NT2/D1 (cell line): ENCODE results near the gene TNFRSF13B.

ENCODE experiments used
- SUZ12 ChIP-seq: IDR thresholded peaks from 2 replicates; pipeline ENCODE4 v1.6.1; 2011; ENCODE audit not compliant: insufficient read length, insufficient read depth; ENCODE audit errors: extremely low read depth
- YY1 ChIP-seq: IDR thresholded peaks from 2 replicates; pipeline ENCODE4 v1.6.1; 2011; ENCODE audit not compliant: insufficient read length, insufficient read depth
- ZNF274 ChIP-seq: IDR thresholded peaks from 2 replicates; pipeline ENCODE4 v1.6.1; 2011; ENCODE audit warnings: mild to moderate bottlenecking, low read depth, low read length

- TF ChIP-seq ZNF274 (no peak), YY1 (no peak), SUZ12 (no peak)
These were observed 54.1 kb downstream of the TNFRSF13B start for GRCh38 chr17:16917671-16918394.
